ENCODE data around the gene SRP9.

DNA sequence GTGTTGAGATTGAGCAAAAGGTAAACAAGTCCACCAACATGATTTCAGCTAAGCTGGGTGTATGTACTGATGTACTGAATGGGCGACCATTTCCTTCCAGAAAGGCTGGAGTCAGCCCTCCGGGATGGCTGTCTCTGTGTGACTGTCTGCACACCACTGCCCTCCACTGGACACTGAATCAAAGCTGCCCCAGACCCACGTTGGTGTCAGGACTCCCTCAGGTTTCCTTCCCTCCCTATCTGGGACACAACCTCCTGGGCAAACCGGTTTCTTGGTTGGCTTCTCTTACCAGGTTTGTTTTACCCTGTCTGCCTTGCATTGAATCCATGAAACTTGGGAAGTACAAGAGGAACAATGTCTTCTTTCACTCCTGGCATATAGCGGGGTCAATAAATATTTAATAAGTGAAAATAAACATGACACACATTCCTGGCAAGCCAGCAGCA, 5.3 kb upstream of the SRP9 start:
- TF ChIP-seq SP1 (IDR thresholded peaks at IDR 0.05) (no peak), FOXA1 (IDR thresholded peaks at IDR 0.05) (no peak), ELF4 (IDR thresholded peaks at IDR 0.05) (no peak), ZNF384 (IDR thresholded peaks at IDR 0.05) (no peak), FOXM1 (IDR thresholded peaks at IDR 0.05; ENCODE audit: borderline replicate concordance) (no peak), LEF1 (IDR thresholded peaks at IDR 0.05; ENCODE audit: borderline replicate concordance) (no peak), TARDBP (IDR thresholded peaks at IDR 0.05) (no peak), SUZ12 (IDR thresholded peaks at IDR 0.05) (no peak), ARNT (IDR thresholded peaks at IDR 0.05) (no peak)

All from HEK293T (cell line).